Activated naive CD4-positive, alpha-beta T cell treated with anti-CD3 and anti-CD28 coated beads for 36 hours (primary cell): ENCODE data around the gene ZNF423. TPM values are rescaled to one million over a fixed set of nuclear protein-coding genes. Genes with fewer than 3 reads are reported as not detected.

Experiments
- CTCF ChIA-PET: fragments of 350-600 bp; sonication (Branson Sonifier 250); formaldehyde crosslinking; loops from one replicate; lab custom pipeline; 2021; ENCODE audit warnings: antibody characterized with exemption; lab: Charles Lee
- DNase-seq: peaks from one replicate; pipeline ENCODE4 v3.0.0-alpha.2; 2020
- H3K27ac Mint-ChIP-seq: one replicate; pipeline ENCODE4 v1.8.0; 2021; ENCODE audit warnings: mild to moderate bottlenecking, mixed read lengths
- H3K27me3 Mint-ChIP-seq: one replicate; pipeline ENCODE4 v1.8.0; 2021; ENCODE audit warnings: low read depth, mixed read lengths
- H3K36me3 Mint-ChIP-seq: one replicate; pipeline ENCODE4 v1.8.0; 2021; ENCODE audit warnings: low read depth, mixed read lengths
- H3K4me1 Mint-ChIP-seq: one replicate; pipeline ENCODE4 v1.8.0; 2021; ENCODE audit warnings: low read depth, mixed read lengths
- H3K4me3 Mint-ChIP-seq: one replicate; pipeline ENCODE4 v1.8.0; 2021; ENCODE audit warnings: mild to moderate bottlenecking, moderate library complexity, mixed read lengths
- H3K9me3 Mint-ChIP-seq: one replicate; pipeline ENCODE4 v1.8.0; 2021; ENCODE audit warnings: mixed read lengths
- intact Hi-C: fragments of 100-400 bp; cut with micrococcal nuclease; formaldehyde crosslinking; loops from one replicate; pipeline ENCODE4 v1.15.1; 2023
- total RNA-seq, 2 experiments: library from RNA; stranded (reverse); gene quantifications; one replicate each; pipeline ENCODE4 v1.2.3, GENCODE V29; 2021

The ZNF423 gene
- total RNA-seq, 2 experiments from 2014 or later, result 0.05 TPM; not detected in 1

GRCh38 chr16:49533422-49533821 lies 322.5 kb downstream of the ZNF423 start:
- intact Hi-C loops, result no loop called here
- no peaks in the 10 kb centered on the region for H3K9me3 Mint-ChIP-seq
- CTCF ChIA-PET, result no interaction called here
- DNase-seq, result no peak
- H3K27me3 Mint-ChIP-seq, result no peaks in the 10 kb centered on the region
- no peaks in the 10 kb centered on the region for H3K36me3 Mint-ChIP-seq
- peaks cover 2% of the 10 kb centered on the region for H3K4me1 Mint-ChIP-seq
- no peak overlapping the region for H3K4me3 Mint-ChIP-seq
- H3K27ac Mint-ChIP-seq, result no peak overlapping the region

- intact Hi-C loops, result no loop called here
- Mint-ChIP-seq H3K9me3 (no peaks in the 10 kb centered on the region), H3K4me1 (peaks cover 7% of the 10 kb centered on the region), H3K27ac (no peak overlapping the region), H3K4me3 (no peak overlapping the region), H3K27me3 (no peaks in the 10 kb centered on the region), H3K36me3 (no peaks in the 10 kb centered on the region)
- CTCF ChIA-PET, result no interaction called here
- no peak for DNase-seq
Observed at GRCh38 chr16:49532873-49533272, 323.0 kb downstream of the ZNF423 start.

DNA sequence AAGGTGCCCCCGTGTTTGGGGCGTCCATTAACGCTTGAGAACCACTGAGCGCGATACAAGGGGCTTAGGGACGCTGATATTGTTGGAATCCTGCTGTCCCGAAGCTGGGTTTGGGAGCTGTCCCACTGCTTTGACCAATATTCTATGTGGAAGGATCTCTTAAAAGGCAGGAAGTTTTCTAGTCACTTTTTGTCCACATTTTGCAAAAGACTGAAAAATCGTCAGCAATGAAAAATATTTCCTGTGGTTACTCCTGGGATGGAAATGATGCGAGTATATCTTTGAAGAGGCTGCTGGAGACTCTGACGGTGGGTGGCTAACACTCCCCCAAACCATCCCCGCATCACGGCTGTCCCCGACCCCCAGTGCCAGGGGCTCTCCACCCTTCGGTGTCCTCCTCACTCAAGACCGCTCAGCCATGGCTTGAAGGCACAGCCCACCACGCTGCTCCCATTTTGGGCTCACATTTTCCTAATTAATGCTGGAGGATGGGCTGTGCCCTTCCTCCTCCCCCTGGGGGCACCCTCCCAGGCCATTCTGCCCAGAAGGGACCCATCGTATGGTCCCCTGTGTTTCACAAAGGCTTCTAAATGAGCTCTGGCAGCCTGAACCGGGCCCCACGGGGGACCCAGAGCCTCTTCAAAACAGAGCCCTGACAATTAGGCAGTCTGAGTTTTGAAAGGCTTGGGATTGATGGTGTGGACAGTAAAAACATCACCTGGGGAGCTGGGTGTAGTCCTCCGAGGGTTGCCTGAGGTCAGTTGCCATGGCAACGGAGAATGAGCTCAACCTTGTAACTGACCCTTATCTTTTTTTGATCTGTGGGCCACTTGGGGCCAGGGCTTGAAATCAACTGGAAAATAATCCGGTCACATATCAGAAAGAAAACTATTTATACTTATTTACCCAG lies 323.7 kb downstream of the ZNF423 start:
- Mint-ChIP-seq H3K4me1 (peaks cover 10% of the 10 kb centered on the region), H3K36me3 (no peaks in the 10 kb centered on the region), H3K27ac (no peak overlapping the region), H3K27me3 (no peaks in the 10 kb centered on the region), H3K9me3 (no peaks in the 10 kb centered on the region), H3K4me3 (no peak overlapping the region)
- DNase-seq, result no peak
- CTCF ChIA-PET, result no interaction called here
- intact Hi-C loops, result no loop called here

- CTCF ChIA-PET, result no interaction called here
- H3K9me3 Mint-ChIP-seq, result no peaks in the 10 kb centered on the region
Observed at GRCh38 chr16:49531425-49531824, 324.5 kb downstream of the ZNF423 start.

DNA sequence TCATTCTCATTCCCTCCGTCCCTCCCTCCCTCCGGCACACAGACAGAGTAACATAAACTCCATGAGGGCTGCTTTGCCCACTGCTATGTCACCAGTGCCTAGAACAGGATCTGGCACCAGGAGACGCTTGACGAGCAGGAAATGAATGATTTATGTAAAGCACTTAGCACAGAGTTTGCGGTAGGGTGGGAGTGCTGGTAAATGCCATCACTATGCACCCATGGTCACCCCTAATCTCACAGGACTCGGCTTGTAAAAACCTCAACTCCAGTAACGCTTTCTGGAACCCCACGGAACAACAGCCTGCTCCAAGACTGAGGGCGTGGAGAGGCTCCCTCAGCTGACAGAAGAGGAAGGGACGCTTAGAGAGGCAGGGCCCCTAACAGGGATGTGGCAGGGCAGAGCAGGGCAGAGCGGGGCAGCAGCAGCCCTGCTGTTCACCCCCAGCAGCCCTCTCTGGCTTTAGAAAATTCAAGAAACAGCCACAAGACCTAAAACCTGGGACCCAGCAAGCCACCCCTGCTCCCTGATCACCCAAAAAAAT lies 325.4 kb downstream of the ZNF423 start:
- intact Hi-C loops, result no loop called here
- Mint-ChIP-seq H3K27ac (no peak overlapping the region), H3K4me1 (peaks cover 10% of the 10 kb centered on the region), H3K36me3 (no peaks in the 10 kb centered on the region), H3K4me3 (no peak overlapping the region), H3K9me3 (no peaks in the 10 kb centered on the region), H3K27me3 (no peaks in the 10 kb centered on the region)
- CTCF ChIA-PET, result no interaction called here
- DNase-seq, result no peak

More at GRCh38 chr16:49531425-49531824, 324.5 kb downstream of the ZNF423 start:
- Mint-ChIP-seq H3K36me3 (no peaks in the 10 kb centered on the region), H3K4me3 (no peak overlapping the region), H3K27ac (no peak overlapping the region), H3K27me3 (no peaks in the 10 kb centered on the region), H3K4me1 (peaks cover 10% of the 10 kb centered on the region)
- no peak for DNase-seq
- intact Hi-C loops, result no loop called here

DNA sequence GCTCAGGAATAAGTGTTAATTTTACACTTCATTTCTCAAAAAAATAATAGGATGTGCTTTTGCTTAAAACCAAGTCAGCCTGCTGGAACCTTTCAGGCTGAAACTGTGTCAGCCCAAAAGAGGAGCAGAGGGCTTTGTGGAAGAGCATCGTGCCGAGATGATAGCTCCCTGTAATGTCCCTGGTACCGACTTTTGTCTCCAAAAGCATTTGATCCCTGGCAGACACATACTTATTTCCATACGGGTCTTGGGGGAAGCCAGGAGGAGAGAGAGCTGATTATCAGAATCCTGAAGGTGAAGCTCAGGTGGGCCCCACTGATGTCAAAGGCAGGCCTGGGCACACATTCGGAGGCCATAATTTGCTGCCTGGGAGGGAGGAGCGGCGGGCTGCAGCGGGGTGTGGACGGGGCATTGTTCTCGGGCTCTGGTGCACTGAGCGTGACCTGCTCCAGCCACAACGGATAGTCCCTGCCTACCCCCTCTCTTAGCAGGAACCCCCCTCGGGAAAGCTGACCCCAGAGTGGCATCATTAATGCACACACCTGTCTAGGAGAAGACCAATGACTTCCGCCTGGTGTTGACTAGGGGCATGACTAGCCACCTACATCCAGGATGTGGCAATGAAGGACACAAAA lies 326.4 kb downstream of the ZNF423 start:
- H3K36me3 Mint-ChIP-seq, result no peaks in the 10 kb centered on the region
- no peaks in the 10 kb centered on the region for H3K9me3 Mint-ChIP-seq
- no peaks in the 10 kb centered on the region for H3K27me3 Mint-ChIP-seq
- CTCF ChIA-PET, result no interaction called here
- peaks cover 10% of the 10 kb centered on the region for H3K4me1 Mint-ChIP-seq
- no peak for DNase-seq
- H3K27ac Mint-ChIP-seq, result no peak overlapping the region
- peak overlapping the region; percentile 27 for H3K4me3 Mint-ChIP-seq
- intact Hi-C loops, result loop anchor here (5.0 kb wide), 2 partner anchors 63 to 67 kb away; no protein-coding TSS in a partner anchor

- intact Hi-C loops, result loop anchor here (1.0 to 5.0 kb wide), 3 partner anchors 63 to 88 kb away; no protein-coding TSS in a partner anchor
- no peaks in the 10 kb centered on the region for H3K9me3 Mint-ChIP-seq
- no peak overlapping the region for H3K27ac Mint-ChIP-seq
- CTCF ChIA-PET, result no interaction called here
- no peaks in the 10 kb centered on the region for H3K36me3 Mint-ChIP-seq
- no peak for DNase-seq
- H3K4me1 Mint-ChIP-seq, result peaks cover 10% of the 10 kb centered on the region
- H3K4me3 Mint-ChIP-seq, result peak overlapping the region; percentile 77
- H3K27me3 Mint-ChIP-seq, result no peaks in the 10 kb centered on the region
Observed at GRCh38 chr16:49528866-49529288, 327.0 kb downstream of the ZNF423 start.

- peak; percentile 64 for DNase-seq
- H3K27ac Mint-ChIP-seq, result no peak overlapping the region
- peak overlapping the region; percentile 77 for H3K4me3 Mint-ChIP-seq
- intact Hi-C loops, result loop anchor here (1.0 to 5.0 kb wide), 3 partner anchors 64 to 87 kb away; no protein-coding TSS in a partner anchor
- CTCF ChIA-PET, result interaction anchor here (0.9 kb wide), 1 partner anchor 329 kb away, joined by 3 read pairs; no protein-coding TSS in a partner anchor
- no peaks in the 10 kb centered on the region for H3K9me3 Mint-ChIP-seq
- no peaks in the 10 kb centered on the region for H3K27me3 Mint-ChIP-seq
- no peaks in the 10 kb centered on the region for H3K36me3 Mint-ChIP-seq
- peaks cover 10% of the 10 kb centered on the region for H3K4me1 Mint-ChIP-seq
Observed at GRCh38 chr16:49528060-49528865, 327.6 kb downstream of the ZNF423 start.

GRCh38 chr16:49527611-49528010 lies 328.3 kb downstream of the ZNF423 start:
- H3K9me3 Mint-ChIP-seq, result no peaks in the 10 kb centered on the region
- no peak overlapping the region for H3K27ac Mint-ChIP-seq
- no peak for DNase-seq
- peaks cover 10% of the 10 kb centered on the region for H3K4me1 Mint-ChIP-seq
- intact Hi-C loops, result loop anchor here (1.0 to 5.0 kb wide), 3 partner anchors 65 to 86 kb away; no protein-coding TSS in a partner anchor
- no peaks in the 10 kb centered on the region for H3K36me3 Mint-ChIP-seq
- H3K4me3 Mint-ChIP-seq, result peak overlapping the region; percentile 77
- H3K27me3 Mint-ChIP-seq, result no peaks in the 10 kb centered on the region
- CTCF ChIA-PET, result interaction anchor here (0.9 kb wide), 1 partner anchor 330 kb away, joined by 3 read pairs; no protein-coding TSS in a partner anchor

DNA sequence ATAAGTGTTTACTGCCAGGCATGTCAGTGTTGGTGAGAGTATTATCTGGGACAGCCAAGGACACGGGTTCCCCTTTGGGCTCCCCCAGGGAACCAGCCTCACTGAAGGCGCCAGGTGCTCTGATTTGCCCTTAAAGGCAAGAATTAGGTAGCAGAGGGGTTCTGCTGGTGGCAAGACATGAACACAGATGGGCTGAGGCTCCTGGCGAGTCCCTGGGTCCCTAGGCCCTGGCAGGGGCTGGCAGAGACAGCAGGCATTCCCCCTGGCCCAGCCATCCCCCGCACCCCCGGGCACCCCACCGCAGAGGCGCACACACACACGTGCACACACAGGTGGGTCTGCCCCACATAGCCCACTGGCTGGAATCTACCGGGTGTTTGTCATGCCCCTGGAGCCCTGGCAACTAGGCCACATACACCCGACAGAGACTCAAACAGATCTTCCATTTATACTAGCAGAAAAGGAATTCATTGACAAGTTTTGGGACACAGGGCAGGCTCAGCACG lies 329.0 kb downstream of the ZNF423 start:
- no peak for DNase-seq
- Mint-ChIP-seq H3K9me3 (no peaks in the 10 kb centered on the region), H3K4me1 (peaks cover 10% of the 10 kb centered on the region), H3K27ac (no peak overlapping the region), H3K27me3 (no peaks in the 10 kb centered on the region), H3K4me3 (no peak overlapping the region), H3K36me3 (no peaks in the 10 kb centered on the region)
- intact Hi-C loops, result loop anchor here (5.0 kb wide), 2 partner anchors 65 kb away; no protein-coding TSS in a partner anchor
- CTCF ChIA-PET, result interaction anchor here (0.8 to 1.6 kb wide), 2 partner anchors 9 to 37 kb away, joined by 3 read pairs; no protein-coding TSS in a partner anchor

GRCh38 chr16:49524947-49525315 lies 331.0 kb downstream of the ZNF423 start:
- Mint-ChIP-seq H3K9me3 (no peaks in the 10 kb centered on the region), H3K4me1 (peaks cover 10% of the 10 kb centered on the region), H3K4me3 (no peak overlapping the region), H3K27me3 (no peaks in the 10 kb centered on the region), H3K27ac (no peak overlapping the region), H3K36me3 (no peaks in the 10 kb centered on the region)
- CTCF ChIA-PET, result interaction anchor here (0.7 to 1.7 kb wide), 2 partner anchors 27 to 68 kb away, joined by 3 read pairs; no protein-coding TSS in a partner anchor
- DNase-seq, result no peak
- intact Hi-C loops, result loop anchor here (5.0 kb wide), 2 partner anchors 63 to 67 kb away; no protein-coding TSS in a partner anchor
